A549 treated with CpdA at 1 μM for 4 hours (cell line): Measurements from ENCODE around the gene GMCL1. TPM values are rescaled to one million over a fixed set of nuclear protein-coding genes. Genes with fewer than 3 reads are reported as not detected.

Experiments used
- total RNA-seq: library from RNA; stranded (reverse); fragments of 200-300 nt; extraction: Qiagen RNA extraction; gene quantifications from 5 replicates; pipeline ENCODE4 v1.2.3, GENCODE V29; 2022; ENCODE audit warnings: low read depth

The GMCL1 gene
- 9.0 to 11.8 TPM (median 10.5 TPM) in 5 replicates for total RNA-seq

GRCh38 chr2:69829256-69830044, at the start of gene GMCL1:
GMCL1 (plus strand) TSS chr2:69829660; CDS start chr2:69829893, 233 bp downstream.

GRCh38 chr2:69893684-69894551, 64.5 kb downstream of the GMCL1 start, which contains the start of gene SNRNP27:
SNRNP27 (plus strand) TSS chr2:69893956; CDS start chr2:69893985, 29 bp downstream.

DNA sequence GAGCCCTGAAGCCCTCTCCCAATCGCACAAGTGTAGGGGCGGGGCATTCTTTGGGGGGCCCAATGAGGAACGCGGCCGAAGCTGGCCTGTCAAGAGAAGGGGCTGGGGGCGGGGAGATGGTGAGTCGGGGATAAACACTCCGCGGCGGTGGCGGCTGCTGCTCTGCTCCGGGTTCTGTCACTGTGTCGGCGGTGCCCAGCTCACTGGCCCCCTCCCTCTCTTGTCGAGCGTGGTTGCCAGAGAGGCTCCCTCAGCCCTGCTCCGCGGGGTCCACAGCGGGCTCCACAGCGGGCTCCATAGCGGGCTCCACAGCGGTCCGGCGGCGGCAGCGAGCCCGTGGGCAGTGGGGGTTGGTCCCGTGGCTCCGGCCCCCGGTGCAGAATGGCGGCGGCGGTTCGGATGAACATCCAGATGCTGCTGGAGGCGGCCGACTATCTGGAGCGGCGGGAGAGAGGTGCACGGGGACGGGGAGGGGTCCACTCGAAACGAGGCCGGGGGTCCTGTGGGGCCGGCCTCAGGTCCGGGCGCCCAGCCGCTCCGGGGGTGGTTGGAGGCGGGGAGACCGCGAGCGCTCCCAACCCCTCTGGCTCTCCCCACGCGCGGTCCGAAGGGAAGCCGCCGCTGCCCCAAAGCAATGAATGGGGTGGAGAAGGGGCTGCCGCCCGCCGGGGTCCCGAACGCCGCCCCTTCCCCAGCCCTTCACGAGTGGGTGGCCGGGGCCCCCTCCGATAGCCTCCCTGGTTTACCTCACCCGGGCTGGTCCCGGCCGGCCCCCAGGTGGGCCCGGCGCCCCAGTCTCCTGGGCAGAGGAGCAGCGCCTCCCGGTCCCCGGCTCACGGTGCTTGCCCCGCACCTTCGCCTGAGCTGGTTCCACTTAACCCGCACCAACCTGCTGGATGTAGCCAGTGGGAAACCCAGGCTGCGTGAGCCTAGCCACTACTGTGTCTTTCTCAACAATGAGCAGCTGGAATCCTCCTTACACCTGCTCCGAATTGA, 85.8 kb downstream of the GMCL1 start, which contains the start of gene MXD1:
TSS of gene MXD1 (plus strand) at position 160 of the 996 bp plus-strand sequence. CDS start at position 382, 222 bp downstream.

Other genes starting within 250 kb of the GMCL1 start
- 11.5 to 19.7 TPM (median 15.2 TPM) in 5 replicates for gene AAK1, start 185.9 kb upstream of the GMCL1 start, total RNA-seq
- 310 to 373 TPM (median 348 TPM) in 5 replicates for gene ANXA4, start 87.5 kb upstream of the GMCL1 start, total RNA-seq
- gene SNRNP27, start 64.3 kb downstream of the GMCL1 start, total RNA-seq: 48.2 to 81.8 TPM (median 52.7 TPM) in 5 replicates
- 1.8 to 2.8 TPM (median 2.4 TPM) in 5 replicates for gene MXD1, start 85.4 kb downstream of the GMCL1 start, total RNA-seq
- 0.16 to 0.40 TPM (median 0.29 TPM) in 5 replicates for gene ASPRV1, start 132.0 kb downstream of the GMCL1 start, total RNA-seq